ENCODE results near the gene ADCY7.

DNA sequence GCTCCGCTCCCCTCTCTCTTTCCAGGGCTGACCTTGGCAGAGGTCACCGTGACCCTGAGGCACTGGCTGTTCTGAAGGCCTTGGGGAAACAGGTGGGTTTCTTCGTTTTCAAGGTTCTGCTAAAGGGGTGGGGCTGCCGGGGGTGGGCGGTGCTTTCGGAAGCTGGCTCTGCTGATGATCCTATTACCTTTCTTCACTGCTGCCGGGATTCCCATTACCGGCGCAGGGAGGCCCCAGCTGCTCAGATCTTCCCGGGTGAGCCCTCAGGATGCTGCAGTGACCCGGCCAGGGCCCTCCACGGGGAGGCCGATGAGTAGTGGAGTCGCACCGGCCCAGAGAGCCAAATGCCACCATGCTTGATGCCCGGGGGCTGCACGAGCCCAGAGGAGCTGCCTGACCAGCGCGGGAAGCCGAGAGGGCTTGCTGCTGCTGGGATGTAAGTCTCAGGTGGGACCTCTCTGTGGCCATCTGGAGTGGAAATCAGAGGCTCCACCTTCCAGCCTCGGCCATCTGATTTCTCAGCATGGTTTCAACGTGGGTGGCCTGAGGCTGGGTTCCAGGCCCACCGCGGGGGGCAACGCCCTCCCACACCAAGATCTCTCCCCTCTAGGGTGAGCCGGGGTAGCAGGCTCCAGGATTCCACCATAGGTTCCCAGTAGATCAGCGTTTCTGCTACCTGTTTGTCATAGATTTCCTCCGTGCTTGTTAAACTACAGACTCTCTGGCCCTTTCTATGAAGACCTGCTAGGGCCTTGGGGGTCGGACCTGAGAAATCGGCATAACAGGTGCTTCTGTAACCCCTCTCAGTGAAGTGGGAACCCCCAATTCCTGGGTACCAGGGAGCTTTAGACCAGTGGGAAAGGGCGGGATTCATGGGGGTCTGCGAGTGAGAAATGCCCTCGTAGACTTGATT lies 21.6 kb upstream of the ADCY7 start:
- TF ChIP-seq, protein P1, sequence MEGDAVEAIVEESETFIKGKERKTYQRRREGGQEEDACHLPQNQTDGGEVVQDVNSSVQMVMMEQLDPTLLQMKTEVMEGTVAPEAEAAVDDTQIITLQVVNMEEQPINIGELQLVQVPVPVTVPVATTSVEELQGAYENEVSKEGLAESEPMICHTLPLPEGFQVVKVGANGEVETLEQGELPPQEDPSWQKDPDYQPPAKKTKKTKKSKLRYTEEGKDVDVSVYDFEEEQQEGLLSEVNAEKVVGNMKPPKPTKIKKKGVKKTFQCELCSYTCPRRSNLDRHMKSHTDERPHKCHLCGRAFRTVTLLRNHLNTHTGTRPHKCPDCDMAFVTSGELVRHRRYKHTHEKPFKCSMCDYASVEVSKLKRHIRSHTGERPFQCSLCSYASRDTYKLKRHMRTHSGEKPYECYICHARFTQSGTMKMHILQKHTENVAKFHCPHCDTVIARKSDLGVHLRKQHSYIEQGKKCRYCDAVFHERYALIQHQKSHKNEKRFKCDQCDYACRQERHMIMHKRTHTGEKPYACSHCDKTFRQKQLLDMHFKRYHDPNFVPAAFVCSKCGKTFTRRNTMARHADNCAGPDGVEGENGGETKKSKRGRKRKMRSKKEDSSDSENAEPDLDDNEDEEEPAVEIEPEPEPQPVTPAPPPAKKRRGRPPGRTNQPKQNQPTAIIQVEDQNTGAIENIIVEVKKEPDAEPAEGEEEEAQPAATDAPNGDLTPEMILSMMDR (conservative IDR thresholded peaks at IDR 0.05; ENCODE audit: low read depth, low read length) = no peak
- TF ChIP-seq POLR2A (IDR thresholded peaks at IDR 0.05; ENCODE audit: low read depth, low read length) (no peak), RFX5 (IDR thresholded peaks at IDR 0.05; ENCODE audit: low read depth, low read length) (no peak), RAD21 (IDR thresholded peaks at IDR 0.05; ENCODE audit: low read length) (no peak), MAZ (IDR thresholded peaks at IDR 0.05; ENCODE audit: borderline replicate concordance, low read depth, low read length) (no peak), MAFK (IDR thresholded peaks at IDR 0.05; ENCODE audit: low read depth, low read length) (no peak), CHD1 (IDR thresholded peaks at IDR 0.05; ENCODE audit: low read depth, low read length) (no peak), NFE2L2 (IDR thresholded peaks at IDR 0.05; ENCODE audit: low read depth, low read length) (no peak), CEBPB (IDR thresholded peaks at IDR 0.05; ENCODE audit: low read depth, low read length) (no peak)
- TF ChIP-seq, protein P2, sequence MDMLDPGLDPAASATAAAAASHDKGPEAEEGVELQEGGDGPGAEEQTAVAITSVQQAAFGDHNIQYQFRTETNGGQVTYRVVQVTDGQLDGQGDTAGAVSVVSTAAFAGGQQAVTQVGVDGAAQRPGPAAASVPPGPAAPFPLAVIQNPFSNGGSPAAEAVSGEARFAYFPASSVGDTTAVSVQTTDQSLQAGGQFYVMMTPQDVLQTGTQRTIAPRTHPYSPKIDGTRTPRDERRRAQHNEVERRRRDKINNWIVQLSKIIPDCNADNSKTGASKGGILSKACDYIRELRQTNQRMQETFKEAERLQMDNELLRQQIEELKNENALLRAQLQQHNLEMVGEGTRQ (IDR thresholded peaks at IDR 0.05; ENCODE audit: low read depth, low read length) = no peak

All from IMR-90 (cell line).